ENCODE measurements around the gene DCAF7.

Gene DCAF7

GRCh38 chr17:63629627-63630026 is 79.3 kb downstream of the DCAF7 start:
- WGBS, 2 experiments, result 100% methylated on average over 1 of the region's 1 CpG; no CpG with 5 or more reads in 1 of the 2 experiments
- Histone ChIP-seq H3K27ac (ENCODE audit: insufficient read depth, low read depth, low read length, poor library complexity, severe bottlenecking) (no peak overlapping the region), H3K4me3 (ENCODE audit: insufficient read depth, low read depth, low read length) (no peak overlapping the region), H3K36me3 (ENCODE audit: control insufficient read depth, insufficient read depth, low read length) (no peaks in the 10 kb centered on the region), H3K9me3 (ENCODE audit: control insufficient read depth, low read length) (no peaks in the 10 kb centered on the region), H3K4me1 (ENCODE audit: control insufficient read depth, insufficient read depth, low read length) (no peaks in the 10 kb centered on the region), H3K27me3 (ENCODE audit: control insufficient read depth, insufficient read depth, low read length, poor library complexity, severe bottlenecking) (no peaks in the 10 kb centered on the region)

- Histone ChIP-seq H3K9me3 (ENCODE audit: control insufficient read depth, low read length) (no peaks in the 10 kb centered on the region), H3K4me3 (ENCODE audit: insufficient read depth, low read depth, low read length) (no peak overlapping the region), H3K4me1 (ENCODE audit: control insufficient read depth, insufficient read depth, low read length) (no peaks in the 10 kb centered on the region), H3K36me3 (ENCODE audit: control insufficient read depth, insufficient read depth, low read length) (no peaks in the 10 kb centered on the region), H3K27ac (ENCODE audit: insufficient read depth, low read depth, low read length, poor library complexity, severe bottlenecking) (no peak overlapping the region), H3K27me3 (ENCODE audit: control insufficient read depth, insufficient read depth, low read length, poor library complexity, severe bottlenecking) (no peaks in the 10 kb centered on the region)
- WGBS, 2 experiments, result 89 to 97% methylated on average over 3 of the region's 3 CpGs
Observed at GRCh38 chr17:63631062-63631461, 80.8 kb downstream of the DCAF7 start.

GRCh38 chr17:63631626-63632025 is 81.3 kb downstream of the DCAF7 start:
- 45 to 63% methylated on average over 1 of the region's 1 CpG for WGBS, 2 experiments
- no peaks in the 10 kb centered on the region for H3K27me3 ChIP-seq (ENCODE audit: control insufficient read depth, insufficient read depth, low read length, poor library complexity, severe bottlenecking)
- H3K27ac ChIP-seq (ENCODE audit: insufficient read depth, low read depth, low read length, poor library complexity, severe bottlenecking), result no peak overlapping the region
- no peak overlapping the region for H3K4me3 ChIP-seq (ENCODE audit: insufficient read depth, low read depth, low read length)
- H3K36me3 ChIP-seq (ENCODE audit: control insufficient read depth, insufficient read depth, low read length), result no peaks in the 10 kb centered on the region
- H3K4me1 ChIP-seq (ENCODE audit: control insufficient read depth, insufficient read depth, low read length), result no peaks in the 10 kb centered on the region
- H3K9me3 ChIP-seq (ENCODE audit: control insufficient read depth, low read length), result no peaks in the 10 kb centered on the region

GRCh38 chr17:63633742-63634141 is 83.5 kb downstream of the DCAF7 start:
- H3K4me3 ChIP-seq (ENCODE audit: insufficient read depth, low read depth, low read length), result no peak overlapping the region
- H3K9me3 ChIP-seq (ENCODE audit: control insufficient read depth, low read length), result no peaks in the 10 kb centered on the region
- H3K4me1 ChIP-seq (ENCODE audit: control insufficient read depth, insufficient read depth, low read length), result no peaks in the 10 kb centered on the region
- no peaks in the 10 kb centered on the region for H3K36me3 ChIP-seq (ENCODE audit: control insufficient read depth, insufficient read depth, low read length)
- no peak overlapping the region for H3K27ac ChIP-seq (ENCODE audit: insufficient read depth, low read depth, low read length, poor library complexity, severe bottlenecking)
- H3K27me3 ChIP-seq (ENCODE audit: control insufficient read depth, insufficient read depth, low read length, poor library complexity, severe bottlenecking), result no peaks in the 10 kb centered on the region

- Histone ChIP-seq H3K4me3 (ENCODE audit: insufficient read depth, low read depth, low read length) (no peak overlapping the region), H3K27ac (ENCODE audit: insufficient read depth, low read depth, low read length, poor library complexity, severe bottlenecking) (no peak overlapping the region), H3K4me1 (ENCODE audit: control insufficient read depth, insufficient read depth, low read length) (no peaks in the 10 kb centered on the region), H3K27me3 (ENCODE audit: control insufficient read depth, insufficient read depth, low read length, poor library complexity, severe bottlenecking) (no peaks in the 10 kb centered on the region), H3K9me3 (ENCODE audit: control insufficient read depth, low read length) (no peaks in the 10 kb centered on the region), H3K36me3 (ENCODE audit: control insufficient read depth, insufficient read depth, low read length) (no peaks in the 10 kb centered on the region)
- WGBS, 2 experiments, result 65 to 70% methylated on average over 4 of the region's 4 CpGs
Observed at GRCh38 chr17:63634163-63634562, 83.9 kb downstream of the DCAF7 start.

- H3K4me1 ChIP-seq (ENCODE audit: control insufficient read depth, insufficient read depth, low read length), result no peaks in the 10 kb centered on the region
- no peak overlapping the region for H3K27ac ChIP-seq (ENCODE audit: insufficient read depth, low read depth, low read length, poor library complexity, severe bottlenecking)
- no peak overlapping the region for H3K4me3 ChIP-seq (ENCODE audit: insufficient read depth, low read depth, low read length)
- H3K27me3 ChIP-seq (ENCODE audit: control insufficient read depth, insufficient read depth, low read length, poor library complexity, severe bottlenecking), result no peaks in the 10 kb centered on the region
- no peaks in the 10 kb centered on the region for H3K36me3 ChIP-seq (ENCODE audit: control insufficient read depth, insufficient read depth, low read length)
- H3K9me3 ChIP-seq (ENCODE audit: control insufficient read depth, low read length), result no peaks in the 10 kb centered on the region
- WGBS, 2 experiments, result 95 to 100% methylated on average over 1 of the region's 1 CpG
Observed at GRCh38 chr17:63634816-63635215, 84.5 kb downstream of the DCAF7 start.

GRCh38 chr17:63635290-63635689 is 85.0 kb downstream of the DCAF7 start:
- Histone ChIP-seq H3K4me3 (ENCODE audit: insufficient read depth, low read depth, low read length) (no peak overlapping the region), H3K36me3 (ENCODE audit: control insufficient read depth, insufficient read depth, low read length) (no peaks in the 10 kb centered on the region), H3K4me1 (ENCODE audit: control insufficient read depth, insufficient read depth, low read length) (no peaks in the 10 kb centered on the region), H3K27me3 (ENCODE audit: control insufficient read depth, insufficient read depth, low read length, poor library complexity, severe bottlenecking) (no peaks in the 10 kb centered on the region), H3K9me3 (ENCODE audit: control insufficient read depth, low read length) (no peaks in the 10 kb centered on the region), H3K27ac (ENCODE audit: insufficient read depth, low read depth, low read length, poor library complexity, severe bottlenecking) (no peak overlapping the region)
- 88 to 100% methylated on average over 1 of the region's 2 CpGs for WGBS, 2 experiments

GRCh38 chr17:63635787-63636186 is 85.5 kb downstream of the DCAF7 start:
- Histone ChIP-seq H3K9me3 (ENCODE audit: control insufficient read depth, low read length) (no peaks in the 10 kb centered on the region), H3K4me1 (ENCODE audit: control insufficient read depth, insufficient read depth, low read length) (no peaks in the 10 kb centered on the region), H3K36me3 (ENCODE audit: control insufficient read depth, insufficient read depth, low read length) (no peaks in the 10 kb centered on the region), H3K4me3 (ENCODE audit: insufficient read depth, low read depth, low read length) (no peak overlapping the region), H3K27me3 (ENCODE audit: control insufficient read depth, insufficient read depth, low read length, poor library complexity, severe bottlenecking) (no peaks in the 10 kb centered on the region), H3K27ac (ENCODE audit: insufficient read depth, low read depth, low read length, poor library complexity, severe bottlenecking) (no peak overlapping the region)
- WGBS, 2 experiments, result 96 to 99% methylated on average over 2 of the region's 2 CpGs

- no peaks in the 10 kb centered on the region for H3K4me1 ChIP-seq (ENCODE audit: control insufficient read depth, insufficient read depth, low read length)
- no peaks in the 10 kb centered on the region for H3K36me3 ChIP-seq (ENCODE audit: control insufficient read depth, insufficient read depth, low read length)
- no peak overlapping the region for H3K4me3 ChIP-seq (ENCODE audit: insufficient read depth, low read depth, low read length)
- no peaks in the 10 kb centered on the region for H3K9me3 ChIP-seq (ENCODE audit: control insufficient read depth, low read length)
- 75 to 87% methylated on average over 1 of the region's 1 CpG for WGBS, 2 experiments
- H3K27ac ChIP-seq (ENCODE audit: insufficient read depth, low read depth, low read length, poor library complexity, severe bottlenecking), result no peak overlapping the region
- no peaks in the 10 kb centered on the region for H3K27me3 ChIP-seq (ENCODE audit: control insufficient read depth, insufficient read depth, low read length, poor library complexity, severe bottlenecking)
Observed at GRCh38 chr17:63639125-63639524, 88.8 kb downstream of the DCAF7 start.

GRCh38 chr17:63640038-63640437 is 89.8 kb downstream of the DCAF7 start:
- 93 to 96% methylated on average over 4 of the region's 4 CpGs for WGBS, 2 experiments
- H3K27me3 ChIP-seq (ENCODE audit: control insufficient read depth, insufficient read depth, low read length, poor library complexity, severe bottlenecking), result no peaks in the 10 kb centered on the region
- H3K9me3 ChIP-seq (ENCODE audit: control insufficient read depth, low read length), result no peaks in the 10 kb centered on the region
- H3K36me3 ChIP-seq (ENCODE audit: control insufficient read depth, insufficient read depth, low read length), result no peaks in the 10 kb centered on the region
- H3K4me1 ChIP-seq (ENCODE audit: control insufficient read depth, insufficient read depth, low read length), result no peaks in the 10 kb centered on the region
- H3K27ac ChIP-seq (ENCODE audit: insufficient read depth, low read depth, low read length, poor library complexity, severe bottlenecking), result no peak overlapping the region
- H3K4me3 ChIP-seq (ENCODE audit: insufficient read depth, low read depth, low read length), result no peak overlapping the region
